Small intestine (tissue), 7 donors: Measurements from ENCODE around the gene EBF4. TPM values are rescaled to one million over a fixed set of nuclear protein-coding genes. Genes with fewer than 3 reads are reported as not detected.
"Not testable (repeated sequence)": the region's sequence is repeated elsewhere in the genome, so short reads cannot be mapped to it uniquely, and the experiment has no call there.

Experiments
- DNase-seq, 2 donors: peaks; one replicate each; pipeline versions ENCODE4 v3.0.0 to v3.0.0-alpha.2; 2013
- FAIRE-seq: peaks from 2 replicates; lab custom pipeline; 2012; peaks lifted over from hg19 to GRCh38; lab: Jason Lieb, UNC
- H3K27ac ChIP-seq, 3 donors: one replicate each; pipeline ENCODE4 v1.5.1; 2013; ENCODE audit warnings: low read length in 2 of 3, mild to moderate bottlenecking in 2 of 3, control low read depth in 1 of 3, inconsistent platforms in 1 of 3, low read depth in 1 of 3, moderate library complexity in 1 of 3
- H3K27me3 ChIP-seq, 3 donors: one replicate each; pipeline ENCODE4 v1.6.1; 2013; ENCODE audit warnings: low read length in 3 of 3, inconsistent platforms in 1 of 3; ENCODE audit not compliant: control insufficient read depth in 3 of 3, insufficient read depth in 3 of 3
- H3K36me3 ChIP-seq, 3 donors: one replicate each; pipeline ENCODE4 v1.6.1; 2013; ENCODE audit warnings: low read length in 3 of 3, inconsistent platforms in 1 of 3, low read depth in 1 of 3, mild to moderate bottlenecking in 1 of 3, moderate library complexity in 1 of 3; ENCODE audit not compliant: control insufficient read depth in 3 of 3, insufficient read depth in 2 of 3
- H3K4me1 ChIP-seq, 3 donors: one replicate each; pipeline ENCODE4 v1.6.1; 2013; ENCODE audit warnings: low read length in 2 of 3, inconsistent platforms in 1 of 3, low read depth in 1 of 3, mild to moderate bottlenecking in 1 of 3, moderate library complexity in 1 of 3; ENCODE audit not compliant: control insufficient read depth in 3 of 3, insufficient read depth in 2 of 3
- H3K4me3 ChIP-seq, 3 donors: one replicate each; pipeline ENCODE4 v1.5.1; 2013; ENCODE audit warnings: low read length in 3 of 3, control low read depth in 1 of 3, inconsistent platforms in 1 of 3, low read depth in 1 of 3, mild to moderate bottlenecking in 1 of 3, moderate library complexity in 1 of 3
- H3K9me3 ChIP-seq, 2 donors: one replicate each; pipeline ENCODE4 v1.6.1; 2013; ENCODE audit warnings: low read depth in 1 of 2, low read length in 1 of 2; ENCODE audit not compliant: control insufficient read depth in 2 of 2, insufficient read depth in 1 of 2
- WGBS, 3 donors: extraction: QIAGEN DNeasy Blood & Tissue Kit; methylation state at CpG; one replicate each; pipeline ENCODE4 v1.1.7; 2013; 5-methylcytosine and 5-hydroxymethylcytosine counted together
- polyA plus RNA-seq, 4 donors: library from polyadenylated mRNA; stranded (reverse) in 3 of 4; unstranded in 1 of 4; fragments of 200-250 nt in 3 of 4; fragments of 120-200 nt in 1 of 4; gene quantifications; one replicate each; pipeline versions ENCODE4 v1.2.1 to v1.2.3, GENCODE V29; 2013
- donor health status: healthy with polysubstance abuse.
- donor health status: control.
- donor health status: control.
- donor health status: Bipolar disorder and iron deficiency.
- donor health status: healthy.

The EBF4 gene
- polyA plus RNA-seq, 4 donors, result 0.67 to 7.4 (median 3.2) TPM

GRCh38 chr20:2804041-2804828 lies 111.7 kb downstream of the EBF4 start:
- DNase-seq (no peak), FAIRE-seq (no peak)
- Histone ChIP-seq H3K4me3 (no peak overlapping the region), H3K27ac (no peak overlapping the region), H3K27me3 (peaks cover 17 to 77% (median 42%) of the 10 kb centered on the region in 3 donors), H3K4me1 (peaks cover 0 to 2% (median 0%) of the 10 kb centered on the region in 3 donors), H3K9me3 (no peaks in the 10 kb centered on the region), H3K36me3 (no peaks in the 10 kb centered on the region)
- WGBS, 3 donors, result 49 to 60% (median 59%) methylated on average over 16 of the region's 16 CpGs

GRCh38 chr20:2804852-2805688 lies 112.5 kb downstream of the EBF4 start:
- 15 to 23% (median 22%) methylated on average over 43 to 49 of the region's 49 CpGs for WGBS, 3 donors
- Histone ChIP-seq H3K27me3 (peaks cover 14 to 73% (median 38%) of the 10 kb centered on the region in 3 donors), H3K4me1 (no peaks in the 10 kb centered on the region), H3K27ac (no peak overlapping the region), H3K36me3 (no peaks in the 10 kb centered on the region), H3K9me3 (no peaks in the 10 kb centered on the region), H3K4me3 (no peak overlapping the region)
- FAIRE-seq (no peak), DNase-seq (no peak)

GRCh38 chr20:2805689-2806350 lies 113.2 kb downstream of the EBF4 start:
- no peak overlapping the region for H3K4me3 ChIP-seq
- no peak overlapping the region for H3K27ac ChIP-seq
- DNase-seq, result no peak
- H3K4me1 ChIP-seq, result no peaks in the 10 kb centered on the region
- 28 to 39% (median 33%) methylated on average over 22 of the region's 22 CpGs for WGBS, 3 donors
- peaks cover 6 to 68% (median 33%) of the 10 kb centered on the region in 3 donors for H3K27me3 ChIP-seq
- no peaks in the 10 kb centered on the region for H3K36me3 ChIP-seq
- FAIRE-seq, result no peak
- no peaks in the 10 kb centered on the region for H3K9me3 ChIP-seq

GRCh38 chr20:2806351-2806701 lies 113.7 kb downstream of the EBF4 start:
- WGBS, 3 donors, result 5 to 37% (median 15%) methylated on average over 4 of the region's 4 CpGs
- Histone ChIP-seq H3K27me3 (peaks cover 4 to 63% (median 29%) of the 10 kb centered on the region in 3 donors), H3K36me3 (no peaks in the 10 kb centered on the region), H3K27ac (no peak overlapping the region), H3K9me3 (no peaks in the 10 kb centered on the region), H3K4me3 (no peak overlapping the region), H3K4me1 (no peaks in the 10 kb centered on the region)
- FAIRE-seq, result no peak
- peak in 1 of 2 donors; percentile 37 for DNase-seq

GRCh38 chr20:2807019-2807418 lies 114.4 kb downstream of the EBF4 start:
- Histone ChIP-seq H3K36me3 (no peaks in the 10 kb centered on the region), H3K4me1 (no peaks in the 10 kb centered on the region), H3K4me3 (no peak overlapping the region), H3K27ac (no peak overlapping the region), H3K27me3 (peaks cover 4 to 56% (median 26%) of the 10 kb centered on the region in 3 donors), H3K9me3 (no peaks in the 10 kb centered on the region)
- no peak for DNase-seq
- 83 to 89% (median 88%) methylated on average over 4 of the region's 4 CpGs for WGBS, 3 donors
- FAIRE-seq, result no peak

GRCh38 chr20:2807929-2808328 lies 115.3 kb downstream of the EBF4 start:
- H3K4me1 ChIP-seq, DNase-seq, H3K36me3 ChIP-seq, H3K4me3 ChIP-seq, FAIRE-seq, H3K9me3 ChIP-seq, H3K27ac ChIP-seq: not testable (repeated sequence)
- 73 to 80% (median 79%) methylated on average over 9 of the region's 9 CpGs for WGBS, 3 donors
- peaks cover 4 to 47% (median 26%) of the 10 kb centered on the region in 3 donors for H3K27me3 ChIP-seq

- WGBS, 3 donors, result 88 to 90% (median 89%) methylated on average over 10 of the region's 10 CpGs
- no peak overlapping the region for H3K27ac ChIP-seq
- FAIRE-seq, result no peak
- H3K4me1 ChIP-seq, result no peaks in the 10 kb centered on the region
- no peak for DNase-seq
- no peak overlapping the region for H3K4me3 ChIP-seq
- H3K36me3 ChIP-seq, result no peaks in the 10 kb centered on the region
- H3K27me3 ChIP-seq, result peaks cover 4 to 42% (median 21%) of the 10 kb centered on the region in 3 donors
- H3K9me3 ChIP-seq, result no peaks in the 10 kb centered on the region
Measured at GRCh38 chr20:2809690-2810089, 117.1 kb downstream of the EBF4 start.
